DND-41 (cell line): Measurements from ENCODE around the gene CH25H.
"Not testable (repeated sequence)": the region's sequence is repeated elsewhere in the genome, so short reads cannot be mapped to it uniquely, and the experiment has no call there.

Source experiments
- EZH2 ChIP-seq: IDR thresholded peaks from 3 replicates; pipeline ENCODE4 v1.6.1; 2012; ENCODE audit warnings: borderline replicate concordance, low read depth, mild to moderate bottlenecking, moderate library complexity, low read length, inconsistent platforms; ENCODE audit not compliant: severe bottlenecking
- TF ChIP-seq, protein P1 (sequence below): IDR thresholded peaks from 2 replicates; pipeline ENCODE4 v1.5.1; 2012; ENCODE audit warnings: borderline replicate concordance, low read length, moderate library complexity, mild to moderate bottlenecking; ENCODE audit not compliant: poor library complexity, severe bottlenecking; ENCODE audit errors: extremely low read depth

DNA sequence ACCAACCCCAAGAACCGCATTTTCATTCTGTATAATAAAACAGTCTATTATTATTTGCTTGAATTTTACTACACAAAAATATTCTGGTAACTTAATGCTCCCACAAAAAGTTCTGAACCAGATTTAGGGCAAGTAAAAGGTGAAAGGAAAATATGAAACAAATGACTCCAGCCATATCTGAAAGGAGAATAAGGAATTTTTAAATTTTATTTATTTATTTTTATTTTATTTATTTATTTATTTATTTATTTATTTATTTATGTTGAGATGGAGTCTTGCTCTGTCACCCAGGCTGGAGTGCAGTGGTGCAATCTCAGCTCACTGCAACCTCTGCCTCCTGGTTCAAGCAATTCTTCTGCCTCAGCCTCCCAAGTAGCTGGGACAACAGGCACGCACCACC lies 40.5 kb upstream of the CH25H start:
- TF ChIP-seq, protein P1, sequence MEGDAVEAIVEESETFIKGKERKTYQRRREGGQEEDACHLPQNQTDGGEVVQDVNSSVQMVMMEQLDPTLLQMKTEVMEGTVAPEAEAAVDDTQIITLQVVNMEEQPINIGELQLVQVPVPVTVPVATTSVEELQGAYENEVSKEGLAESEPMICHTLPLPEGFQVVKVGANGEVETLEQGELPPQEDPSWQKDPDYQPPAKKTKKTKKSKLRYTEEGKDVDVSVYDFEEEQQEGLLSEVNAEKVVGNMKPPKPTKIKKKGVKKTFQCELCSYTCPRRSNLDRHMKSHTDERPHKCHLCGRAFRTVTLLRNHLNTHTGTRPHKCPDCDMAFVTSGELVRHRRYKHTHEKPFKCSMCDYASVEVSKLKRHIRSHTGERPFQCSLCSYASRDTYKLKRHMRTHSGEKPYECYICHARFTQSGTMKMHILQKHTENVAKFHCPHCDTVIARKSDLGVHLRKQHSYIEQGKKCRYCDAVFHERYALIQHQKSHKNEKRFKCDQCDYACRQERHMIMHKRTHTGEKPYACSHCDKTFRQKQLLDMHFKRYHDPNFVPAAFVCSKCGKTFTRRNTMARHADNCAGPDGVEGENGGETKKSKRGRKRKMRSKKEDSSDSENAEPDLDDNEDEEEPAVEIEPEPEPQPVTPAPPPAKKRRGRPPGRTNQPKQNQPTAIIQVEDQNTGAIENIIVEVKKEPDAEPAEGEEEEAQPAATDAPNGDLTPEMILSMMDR = not testable (repeated sequence)
- not testable (repeated sequence) for TF ChIP-seq EZH2
